ENCODE measurements around the gene TRAF1.

GRCh38 chr9:120942186-120943001 is 15.8 kb upstream of the TRAF1 start:
- TF ChIP-seq, protein P1, sequence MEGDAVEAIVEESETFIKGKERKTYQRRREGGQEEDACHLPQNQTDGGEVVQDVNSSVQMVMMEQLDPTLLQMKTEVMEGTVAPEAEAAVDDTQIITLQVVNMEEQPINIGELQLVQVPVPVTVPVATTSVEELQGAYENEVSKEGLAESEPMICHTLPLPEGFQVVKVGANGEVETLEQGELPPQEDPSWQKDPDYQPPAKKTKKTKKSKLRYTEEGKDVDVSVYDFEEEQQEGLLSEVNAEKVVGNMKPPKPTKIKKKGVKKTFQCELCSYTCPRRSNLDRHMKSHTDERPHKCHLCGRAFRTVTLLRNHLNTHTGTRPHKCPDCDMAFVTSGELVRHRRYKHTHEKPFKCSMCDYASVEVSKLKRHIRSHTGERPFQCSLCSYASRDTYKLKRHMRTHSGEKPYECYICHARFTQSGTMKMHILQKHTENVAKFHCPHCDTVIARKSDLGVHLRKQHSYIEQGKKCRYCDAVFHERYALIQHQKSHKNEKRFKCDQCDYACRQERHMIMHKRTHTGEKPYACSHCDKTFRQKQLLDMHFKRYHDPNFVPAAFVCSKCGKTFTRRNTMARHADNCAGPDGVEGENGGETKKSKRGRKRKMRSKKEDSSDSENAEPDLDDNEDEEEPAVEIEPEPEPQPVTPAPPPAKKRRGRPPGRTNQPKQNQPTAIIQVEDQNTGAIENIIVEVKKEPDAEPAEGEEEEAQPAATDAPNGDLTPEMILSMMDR (IDR thresholded peaks at IDR 0.05): no peak
- no peak for TF ChIP-seq POLR2A (IDR thresholded peaks at IDR 0.05)

Data from Peyer's patch (tissue), 4 donors.